Activated naive CD4-positive, alpha-beta T cell treated with anti-CD3 and anti-CD28 coated beads, Interleukin-2, amount 50 U/mL, for 24 hours (primary cell): ENCODE results near the gene TECTA.
"Not testable (repeated sequence)": the region's sequence is repeated elsewhere in the genome, so short reads cannot be mapped to it uniquely, and the experiment has no call there.

ENCODE experiments used
- H3K27ac Mint-ChIP-seq: one replicate; pipeline ENCODE4 v1.8.0; 2021; ENCODE audit warnings: mild to moderate bottlenecking, mixed read lengths
- H3K27me3 Mint-ChIP-seq: one replicate; pipeline ENCODE4 v1.8.0; 2021; ENCODE audit warnings: mixed read lengths
- H3K36me3 Mint-ChIP-seq: one replicate; pipeline ENCODE4 v1.8.0; 2021; ENCODE audit warnings: mixed read lengths
- H3K4me1 Mint-ChIP-seq: one replicate; pipeline ENCODE4 v1.8.0; 2021; ENCODE audit warnings: mixed read lengths
- H3K4me3 Mint-ChIP-seq: one replicate; pipeline ENCODE4 v1.8.0; 2021; ENCODE audit warnings: mild to moderate bottlenecking, mixed read lengths
- H3K9me3 Mint-ChIP-seq: one replicate; pipeline ENCODE4 v1.8.0; 2021; ENCODE audit warnings: mixed read lengths

Gene TECTA

DNA sequence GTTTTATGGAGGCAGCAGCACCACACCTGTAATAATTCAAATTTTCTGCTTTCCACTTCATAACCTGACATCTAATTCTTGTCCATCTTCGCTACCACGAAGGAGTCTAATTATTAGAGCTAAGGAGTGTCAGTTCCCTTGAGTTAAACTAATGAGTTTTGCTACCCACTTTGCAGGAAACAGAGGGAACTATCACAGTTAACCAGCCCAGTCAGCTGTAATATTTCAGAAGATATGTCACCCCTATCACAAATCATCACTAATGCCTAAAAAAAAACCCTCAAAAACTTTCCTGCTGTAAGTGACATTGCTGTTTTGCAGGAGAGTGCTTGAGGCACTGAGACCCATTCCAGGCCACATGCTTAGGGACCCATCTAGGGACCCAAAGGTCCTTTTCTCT is 8.4 kb downstream of the TECTA start:
- no peaks in the 10 kb centered on the region for H3K9me3 Mint-ChIP-seq
- H3K27me3 Mint-ChIP-seq, result peaks cover 5% of the 10 kb centered on the region
- no peak overlapping the region for H3K4me3 Mint-ChIP-seq
- H3K36me3 Mint-ChIP-seq, result no peaks in the 10 kb centered on the region
- H3K4me1 Mint-ChIP-seq, result peaks cover 3% of the 10 kb centered on the region
- no peak overlapping the region for H3K27ac Mint-ChIP-seq

DNA sequence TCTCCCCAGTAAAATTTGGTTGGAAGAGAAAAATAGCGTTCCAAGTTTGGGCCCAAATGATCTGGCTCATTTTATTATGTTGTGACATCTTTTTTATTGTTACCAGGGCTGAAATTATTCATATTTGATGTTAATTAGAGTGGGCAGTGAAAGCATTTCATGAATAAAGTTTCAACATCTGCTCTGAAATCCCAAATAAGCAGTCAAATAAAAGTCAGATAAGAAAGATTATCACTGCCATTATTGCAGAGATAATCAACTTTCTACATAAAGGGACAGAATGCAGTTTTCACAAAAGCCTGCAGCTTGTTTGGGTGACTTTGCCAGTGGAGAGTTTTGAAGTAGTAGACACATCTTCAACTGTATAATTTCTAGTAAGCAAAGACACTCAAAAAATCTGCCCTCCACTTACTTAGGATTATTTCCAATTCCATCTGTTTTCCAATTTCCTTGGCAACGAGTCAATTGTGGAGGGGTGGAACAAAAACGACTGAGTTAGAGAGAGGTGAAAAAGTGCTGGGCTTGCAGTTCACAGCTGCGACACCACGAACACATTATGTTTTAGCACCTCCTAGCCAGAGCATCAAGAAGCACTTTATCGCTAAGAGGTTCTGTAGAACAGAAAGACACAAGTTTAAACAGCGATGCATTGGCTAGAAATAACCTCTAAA is 9.0 kb downstream of the TECTA start:
- Mint-ChIP-seq H3K4me3 (no peak overlapping the region), H3K27ac (no peak overlapping the region), H3K9me3 (no peaks in the 10 kb centered on the region), H3K27me3 (peaks cover 5% of the 10 kb centered on the region), H3K4me1 (peaks cover 3% of the 10 kb centered on the region), H3K36me3 (no peaks in the 10 kb centered on the region)

DNA sequence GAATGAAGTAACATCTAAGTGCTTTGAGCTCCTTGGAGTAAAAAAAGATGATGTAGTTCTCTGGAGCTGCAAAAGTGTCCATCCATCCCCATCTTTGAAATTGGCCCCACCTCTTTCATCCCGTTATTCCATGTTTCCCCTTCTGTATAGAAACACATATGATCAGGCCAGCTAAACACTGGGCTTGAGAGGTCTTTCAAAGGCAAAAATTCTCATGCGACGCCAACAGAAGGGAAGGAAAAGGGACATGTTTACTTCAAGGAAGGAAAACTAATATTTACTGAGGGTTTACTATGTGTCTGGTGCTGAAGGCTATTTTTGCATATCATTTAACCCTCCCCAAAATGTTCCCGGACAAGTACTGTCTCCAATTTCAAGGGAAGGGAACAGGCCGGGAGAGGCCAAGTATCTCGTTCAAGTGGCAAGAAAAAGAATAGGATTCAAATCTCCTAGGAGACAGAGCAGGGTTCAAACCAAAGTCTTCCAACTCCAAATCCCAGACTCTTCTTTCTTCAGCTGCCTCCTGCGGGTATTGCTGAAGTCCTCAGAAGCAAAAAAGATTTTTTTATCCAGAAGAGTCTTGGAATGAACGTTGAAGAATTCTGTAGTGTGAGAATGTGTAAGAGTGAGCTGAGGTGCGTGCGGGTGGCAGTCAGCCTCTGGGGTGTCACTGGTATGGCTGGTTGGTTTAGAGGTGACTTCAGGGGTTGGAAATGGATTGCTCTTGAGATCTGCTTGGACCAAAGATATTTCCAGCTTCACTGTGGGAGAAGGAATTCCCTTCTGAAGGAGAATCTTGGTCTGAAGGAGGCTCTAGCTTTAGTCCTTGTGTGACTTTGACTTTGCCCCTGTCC is 10.1 kb downstream of the TECTA start:
- Mint-ChIP-seq H3K27ac (no peak overlapping the region), H3K27me3 (peaks cover 5% of the 10 kb centered on the region), H3K4me1 (peaks cover 3% of the 10 kb centered on the region), H3K9me3 (no peaks in the 10 kb centered on the region), H3K36me3 (no peaks in the 10 kb centered on the region), H3K4me3 (no peak overlapping the region)

DNA sequence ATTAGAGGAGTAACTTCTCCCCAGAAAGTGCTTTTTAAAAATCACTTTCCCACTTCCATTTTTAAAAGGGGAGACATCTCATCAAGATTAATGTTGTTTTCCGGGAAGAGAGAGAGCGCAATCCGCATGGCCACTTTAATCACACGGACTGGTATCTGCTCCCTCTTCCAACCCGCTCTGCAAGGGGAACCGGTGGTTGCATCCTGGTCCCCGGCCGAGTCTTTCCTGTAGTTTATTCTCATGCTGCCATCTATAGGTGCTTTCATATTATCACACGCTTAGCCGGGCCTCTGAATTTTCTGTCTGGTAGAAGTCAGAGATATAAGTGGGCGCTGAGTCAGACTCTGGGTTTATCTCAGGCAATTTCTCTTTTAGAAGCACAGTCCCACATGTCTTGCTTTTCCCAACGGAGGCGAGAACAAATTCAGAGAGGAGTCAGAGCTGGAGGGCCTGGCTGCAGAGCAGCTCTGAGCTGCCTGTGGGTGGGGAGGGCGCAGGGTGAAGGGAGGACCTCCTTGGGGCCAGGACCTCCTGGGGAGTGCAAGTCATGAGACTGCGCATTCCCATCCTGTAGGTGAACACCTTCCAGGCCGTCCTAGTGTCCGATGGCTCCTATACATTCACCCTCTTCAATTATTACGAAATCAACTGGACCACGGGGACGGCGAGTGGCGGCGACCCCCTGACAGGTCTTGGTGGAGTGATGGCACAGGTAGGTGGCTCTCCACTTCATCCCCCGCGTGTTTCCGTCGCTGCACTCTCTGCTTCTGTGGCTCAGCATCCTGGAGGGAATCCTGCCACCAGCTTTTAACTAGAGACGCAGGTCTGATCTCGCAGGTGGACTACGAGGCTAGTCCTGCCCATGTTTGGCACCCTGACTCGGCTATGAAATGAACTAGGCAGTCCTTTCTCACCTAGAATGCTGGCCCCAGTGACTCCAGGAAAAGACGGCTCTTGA is 11.7 kb downstream of the TECTA start:
- H3K27ac Mint-ChIP-seq, result no peak overlapping the region
- H3K4me1 Mint-ChIP-seq, result peaks cover 3% of the 10 kb centered on the region
- H3K27me3 Mint-ChIP-seq, result peaks cover 5% of the 10 kb centered on the region
- no peaks in the 10 kb centered on the region for H3K36me3 Mint-ChIP-seq
- no peak overlapping the region for H3K4me3 Mint-ChIP-seq
- no peaks in the 10 kb centered on the region for H3K9me3 Mint-ChIP-seq

DNA sequence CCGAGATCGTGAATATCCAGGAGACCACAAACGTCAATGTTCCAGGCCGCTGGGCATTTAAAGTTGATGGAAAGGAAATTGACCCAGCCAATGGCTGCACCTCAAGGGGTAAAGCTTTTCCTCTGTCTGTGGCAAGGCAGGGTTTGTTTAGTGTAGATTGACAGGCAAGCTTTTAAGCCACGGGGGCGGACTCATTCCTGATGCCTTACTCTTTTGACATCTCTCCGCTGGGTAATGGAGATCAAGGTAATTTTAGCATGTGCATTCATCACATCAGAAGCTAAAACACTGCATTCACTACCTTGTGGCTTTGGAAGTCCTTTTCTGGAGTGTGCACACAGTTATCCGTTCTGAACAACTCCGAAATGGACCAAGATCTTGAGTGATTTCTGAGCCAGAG is 12.6 kb downstream of the TECTA start:
- H3K27ac Mint-ChIP-seq, result no peak overlapping the region
- H3K27me3 Mint-ChIP-seq, result peaks cover 5% of the 10 kb centered on the region
- peaks cover 3% of the 10 kb centered on the region for H3K4me1 Mint-ChIP-seq
- no peaks in the 10 kb centered on the region for H3K9me3 Mint-ChIP-seq
- no peak overlapping the region for H3K4me3 Mint-ChIP-seq
- no peaks in the 10 kb centered on the region for H3K36me3 Mint-ChIP-seq

DNA sequence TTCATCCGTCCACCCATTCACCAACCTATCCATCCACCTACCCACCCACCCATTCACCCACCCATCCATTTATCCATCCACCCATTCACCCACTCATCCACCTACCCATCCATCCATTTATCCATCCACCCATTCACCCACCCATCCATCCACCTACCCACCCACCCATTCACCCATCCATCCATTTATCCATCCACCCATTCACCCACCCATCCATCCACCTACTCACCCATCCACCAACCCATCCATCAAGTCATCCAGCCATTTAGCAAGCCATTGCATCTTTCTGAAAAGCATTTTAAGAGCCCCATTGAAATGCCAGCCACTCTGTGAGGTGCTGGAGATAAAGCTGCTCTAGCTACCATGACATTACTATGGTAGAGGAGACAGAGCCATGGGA is 14.0 kb downstream of the TECTA start:
- H3K27me3 Mint-ChIP-seq, H3K27ac Mint-ChIP-seq, H3K4me1 Mint-ChIP-seq, H3K4me3 Mint-ChIP-seq, H3K9me3 Mint-ChIP-seq, H3K36me3 Mint-ChIP-seq: not testable (repeated sequence)

DNA sequence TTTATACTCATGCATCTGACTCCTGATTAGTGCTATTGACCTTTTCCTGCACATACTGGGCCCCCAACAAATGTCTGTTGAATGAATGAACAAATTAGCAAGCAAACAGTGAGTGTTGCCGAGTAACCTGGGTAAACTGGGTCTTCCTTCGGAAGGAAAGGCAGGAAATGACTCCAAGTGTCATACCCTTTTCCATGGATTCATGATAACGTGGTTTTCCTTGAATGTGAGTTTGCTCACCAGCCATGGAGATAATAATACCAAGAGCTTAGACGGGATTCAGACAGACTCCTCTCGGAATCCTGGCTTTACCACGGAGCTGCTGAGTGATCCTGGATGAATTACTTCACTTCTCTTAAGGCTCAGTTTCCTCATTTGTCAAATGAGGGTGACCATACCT is 16.7 kb downstream of the TECTA start:
- peaks cover 2% of the 10 kb centered on the region for H3K36me3 Mint-ChIP-seq
- H3K27ac Mint-ChIP-seq, result no peak overlapping the region
- no peaks in the 10 kb centered on the region for H3K27me3 Mint-ChIP-seq
- H3K4me1 Mint-ChIP-seq, result no peaks in the 10 kb centered on the region
- H3K4me3 Mint-ChIP-seq, result no peak overlapping the region
- H3K9me3 Mint-ChIP-seq, result peaks cover 3% of the 10 kb centered on the region

DNA sequence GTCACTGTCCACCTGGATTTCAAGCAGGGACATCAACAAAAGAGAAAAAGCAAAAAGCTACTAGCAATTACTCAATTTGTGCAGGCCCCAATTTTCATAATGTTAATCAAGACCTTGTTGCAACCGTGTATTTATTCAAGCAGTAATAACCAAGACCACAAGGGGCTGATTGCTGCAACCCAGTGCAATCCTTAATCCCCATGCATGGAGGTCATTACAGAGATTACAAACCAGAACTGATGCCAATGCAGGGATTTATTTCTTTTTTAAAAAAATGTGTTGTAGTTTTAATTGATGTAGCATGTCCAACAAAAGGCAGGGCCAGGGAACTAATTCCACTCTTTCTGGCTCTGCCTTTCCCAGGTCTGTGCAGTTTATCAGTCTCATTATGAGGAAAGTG is 18.4 kb downstream of the TECTA start:
- Mint-ChIP-seq H3K27ac (no peak overlapping the region), H3K27me3 (no peaks in the 10 kb centered on the region), H3K36me3 (peaks cover 2% of the 10 kb centered on the region), H3K4me1 (no peaks in the 10 kb centered on the region), H3K9me3 (peaks cover 11% of the 10 kb centered on the region), H3K4me3 (no peak overlapping the region)

DNA sequence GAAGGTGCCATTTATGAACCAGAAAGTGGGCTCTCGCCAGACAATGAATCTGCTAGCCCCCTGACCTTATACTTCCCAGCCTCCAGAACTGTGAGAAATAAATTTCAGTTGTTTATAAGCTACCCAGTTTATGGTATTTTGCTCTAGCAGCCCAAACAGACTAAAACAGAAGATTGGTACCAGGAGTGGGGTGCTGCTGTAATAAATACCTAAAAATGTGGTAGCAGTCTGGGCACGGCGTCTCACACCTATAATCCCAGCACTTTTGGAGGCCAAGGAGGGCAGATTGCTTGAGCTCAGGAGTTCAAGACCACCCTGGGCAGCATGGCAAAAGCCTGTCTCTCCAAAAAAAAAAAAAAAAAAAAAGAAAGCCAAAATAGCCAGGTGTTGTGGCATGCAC is 21.3 kb downstream of the TECTA start:
- H3K27me3 Mint-ChIP-seq, result no peaks in the 10 kb centered on the region
- H3K4me3 Mint-ChIP-seq, result no peak overlapping the region
- no peaks in the 10 kb centered on the region for H3K4me1 Mint-ChIP-seq
- H3K36me3 Mint-ChIP-seq, result peaks cover 2% of the 10 kb centered on the region
- H3K9me3 Mint-ChIP-seq, result peaks cover 11% of the 10 kb centered on the region
- H3K27ac Mint-ChIP-seq, result no peak overlapping the region

DNA sequence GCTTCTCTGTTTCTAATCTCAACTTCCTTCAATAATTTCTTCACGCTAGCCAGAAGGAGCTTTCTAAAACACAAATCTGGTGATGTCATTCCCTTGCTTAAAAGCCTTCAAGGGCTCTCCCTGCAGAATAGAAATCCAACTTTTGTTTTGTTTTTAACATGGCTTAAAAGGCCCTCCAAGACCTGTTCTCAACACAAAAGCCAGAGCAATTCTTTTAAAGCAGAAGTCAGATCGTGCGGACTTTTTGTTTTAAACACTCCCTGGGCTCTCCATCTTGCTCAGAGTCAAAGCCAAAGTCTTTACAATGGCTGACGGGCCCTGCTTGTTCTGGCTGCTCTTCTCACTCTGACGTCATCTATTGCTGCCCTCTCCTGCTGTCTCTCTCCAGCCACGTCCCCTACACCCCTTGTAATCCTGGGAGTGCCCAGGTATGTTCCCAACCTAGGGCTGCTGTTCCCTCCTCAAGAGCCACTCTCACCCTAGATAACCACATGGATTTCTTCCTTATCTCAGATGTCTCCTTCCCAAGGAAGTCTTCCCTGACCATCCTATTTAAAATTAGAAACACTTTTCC is 22.5 kb downstream of the TECTA start:
- Mint-ChIP-seq H3K4me1 (no peaks in the 10 kb centered on the region), H3K36me3 (peaks cover 2% of the 10 kb centered on the region), H3K27ac (no peak overlapping the region), H3K4me3 (no peak overlapping the region), H3K27me3 (no peaks in the 10 kb centered on the region), H3K9me3 (peaks cover 11% of the 10 kb centered on the region)

DNA sequence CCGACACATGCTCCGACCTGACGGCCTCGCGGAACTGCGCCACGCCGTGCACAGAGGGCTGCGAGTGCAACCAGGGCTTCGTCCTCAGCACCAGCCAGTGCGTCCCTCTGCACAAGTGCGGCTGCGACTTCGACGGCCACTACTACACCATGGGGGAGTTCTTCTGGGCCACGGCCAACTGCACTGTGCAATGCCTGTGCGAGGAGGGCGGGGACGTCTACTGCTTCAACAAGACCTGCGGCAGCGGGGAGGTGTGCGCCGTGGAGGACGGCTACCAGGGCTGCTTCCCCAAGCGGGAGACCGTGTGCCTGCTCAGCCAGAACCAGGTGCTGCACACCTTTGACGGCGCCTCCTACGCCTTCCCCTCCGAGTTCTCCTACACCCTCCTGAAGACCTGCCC is 26.8 kb downstream of the TECTA start:
- Mint-ChIP-seq H3K27me3 (no peaks in the 10 kb centered on the region), H3K4me1 (no peaks in the 10 kb centered on the region), H3K4me3 (no peak overlapping the region), H3K9me3 (peaks cover 8% of the 10 kb centered on the region), H3K27ac (no peak overlapping the region), H3K36me3 (no peaks in the 10 kb centered on the region)

DNA sequence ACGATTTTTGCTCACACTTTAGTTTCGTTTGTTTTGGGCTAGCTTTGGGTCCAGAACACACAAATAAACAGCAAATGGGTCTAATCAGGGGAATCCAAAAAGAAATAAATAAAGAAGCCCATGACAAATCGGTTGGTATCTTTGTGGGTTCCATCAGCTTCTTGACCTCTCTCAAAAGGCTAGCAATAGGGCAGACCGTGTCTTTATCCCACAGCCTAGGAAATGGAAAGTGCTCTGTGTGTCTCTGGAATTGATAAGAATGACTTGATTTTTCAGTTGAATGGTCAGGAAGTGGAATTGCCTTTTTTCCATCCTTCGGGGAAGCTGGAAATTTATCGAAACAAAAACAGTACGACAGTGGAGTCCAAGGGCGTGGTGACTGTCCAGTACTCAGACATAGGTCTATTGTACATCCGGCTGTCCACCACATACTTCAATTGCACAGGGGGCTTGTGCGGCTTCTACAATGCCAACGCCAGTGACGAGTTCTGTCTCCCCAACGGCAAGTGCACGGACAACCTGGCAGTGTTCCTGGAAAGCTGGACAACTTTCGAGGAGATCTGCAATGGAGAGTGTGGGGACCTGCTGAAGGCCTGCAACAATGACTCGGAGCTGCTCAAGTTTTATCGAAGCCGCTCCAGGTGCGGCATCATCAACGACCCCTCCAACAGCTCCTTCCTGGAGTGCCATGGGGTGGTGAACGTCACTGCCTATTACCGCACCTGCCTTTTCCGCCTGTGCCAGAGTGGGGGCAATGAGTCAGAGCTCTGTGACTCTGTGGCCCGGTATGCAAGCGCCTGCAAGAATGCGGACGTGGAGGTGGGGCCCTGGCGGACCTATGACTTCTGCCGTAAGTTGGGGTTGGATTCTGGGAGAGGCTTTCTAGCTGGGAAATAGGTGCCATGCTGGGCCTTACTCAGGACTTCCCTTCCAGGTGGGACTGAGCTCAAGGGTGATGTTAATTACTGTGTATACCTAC is 28.6 kb downstream of the TECTA start:
- H3K27ac Mint-ChIP-seq, result no peak overlapping the region
- H3K9me3 Mint-ChIP-seq, result no peaks in the 10 kb centered on the region
- H3K4me1 Mint-ChIP-seq, result no peaks in the 10 kb centered on the region
- H3K27me3 Mint-ChIP-seq, result no peaks in the 10 kb centered on the region
- no peak overlapping the region for H3K4me3 Mint-ChIP-seq
- H3K36me3 Mint-ChIP-seq, result no peaks in the 10 kb centered on the region

DNA sequence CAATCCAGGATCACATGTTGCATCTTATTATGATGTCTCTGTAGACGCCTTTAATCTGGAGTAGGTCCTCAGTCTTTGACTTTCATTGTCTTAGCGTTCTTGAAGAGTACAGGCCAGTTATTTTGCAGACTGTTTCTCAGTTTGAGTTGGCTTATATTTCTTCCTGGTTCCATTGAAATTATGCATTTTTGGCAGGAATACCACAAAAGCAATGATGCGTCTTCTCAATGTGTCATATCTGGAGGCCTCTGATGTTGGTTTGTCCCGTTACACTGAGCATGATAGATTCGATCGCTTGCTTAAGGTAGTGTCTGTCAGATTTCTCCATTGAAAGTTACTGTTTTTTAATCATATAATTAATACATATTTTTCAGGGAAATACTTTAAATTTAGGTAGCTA is 30.6 kb downstream of the TECTA start:
- Mint-ChIP-seq H3K27me3 (no peaks in the 10 kb centered on the region), H3K27ac (no peak overlapping the region)

DNA sequence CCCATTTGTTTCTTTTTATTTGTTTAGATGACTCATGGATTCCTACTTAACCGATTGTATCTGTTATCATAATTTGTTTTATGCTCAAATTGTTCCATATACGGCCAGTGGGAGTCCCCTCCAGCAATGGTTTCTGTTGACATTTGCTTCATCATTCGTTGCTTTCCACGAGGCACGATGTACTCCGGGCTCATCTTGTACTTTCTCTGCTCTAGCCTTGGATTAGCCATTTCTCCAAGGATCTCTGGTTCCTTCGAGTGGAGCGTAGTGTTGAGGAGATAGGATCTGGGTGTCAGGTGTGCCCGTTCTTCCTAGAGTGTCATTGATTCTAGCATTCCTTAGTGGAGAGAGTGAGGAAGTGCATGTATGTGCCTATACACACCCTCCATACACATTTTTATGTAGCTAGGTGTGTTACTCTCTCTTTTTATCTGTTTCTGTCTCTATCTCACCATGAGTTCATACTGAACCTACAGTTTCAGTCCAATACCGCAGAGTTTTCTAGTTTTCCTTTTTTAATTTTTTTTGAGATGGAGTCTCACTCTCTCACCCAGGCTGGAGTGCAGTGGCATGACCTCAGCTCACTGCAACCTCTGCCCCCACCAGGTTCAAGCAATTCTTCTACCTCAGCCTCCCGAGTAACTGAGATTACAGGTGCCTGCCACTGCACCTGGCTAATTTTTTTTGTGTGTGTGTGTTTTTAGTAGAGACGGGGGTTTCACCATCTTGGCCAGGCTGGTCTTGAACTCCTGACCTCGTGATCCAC is 31.4 kb downstream of the TECTA start:
- Mint-ChIP-seq H3K9me3 (no peaks in the 10 kb centered on the region), H3K4me3 (no peak overlapping the region), H3K27me3 (no peaks in the 10 kb centered on the region), H3K27ac (no peak overlapping the region), H3K36me3 (no peaks in the 10 kb centered on the region), H3K4me1 (no peaks in the 10 kb centered on the region)

More for the DNA sequence above, 30.6 kb downstream of the TECTA start:
- Mint-ChIP-seq H3K36me3 (no peaks in the 10 kb centered on the region), H3K4me3 (no peak overlapping the region), H3K9me3 (no peaks in the 10 kb centered on the region), H3K4me1 (no peaks in the 10 kb centered on the region)
